K562 (cell line): Measurements from ENCODE around the gene RGS14. TPM values are rescaled to one million over a fixed set of nuclear protein-coding genes. Genes with fewer than 3 reads are reported as not detected.

Experiments used
- EHMT2 ChIP-seq: fragments of 450-650 bp; IDR thresholded peaks from 2 replicates; pipeline ENCODE4 v1.6.1; 2018; ENCODE audit warnings: antibody characterized with exemption
- HDGF ChIP-seq: fragments of 450-650 bp; IDR thresholded peaks from 2 replicates; pipeline ENCODE4 v1.6.1; 2016
- MAFK ChIP-seq: IDR thresholded peaks from 2 replicates; pipeline ENCODE4 v1.6.1; 2011; ENCODE audit warnings: low read length, improper control_type of control experiment
- NRF1 ChIP-seq, 2 experiments: fragments of 450-650 bp; IDR thresholded peaks in 1 of 2; conservative IDR thresholded peaks in 1 of 2; 2 replicates each; pipeline ENCODE4 v1.6.1; 2014; ENCODE audit warnings: mild to moderate bottlenecking in 2 of 2
- PHF21A ChIP-seq: fragments of 450-650 bp; IDR thresholded peaks from 2 replicates; pipeline ENCODE4 v1.6.1; 2017; ENCODE audit warnings: low read depth, borderline replicate concordance
- POLR2A ChIP-seq: fragments of 450-650 bp; conservative IDR thresholded peaks from 2 replicates; pipeline ENCODE4 v1.6.1; 2016
- SMARCE1 ChIP-seq: fragments of 450-650 bp; IDR thresholded peaks from 2 replicates; pipeline ENCODE4 v1.7.1; 2016; ENCODE audit warnings: mild to moderate bottlenecking
- ZNF445 ChIP-seq: fragments of 250-450 bp; sonication (Bioruptor Pico); IDR thresholded peaks from 2 replicates; pipeline ENCODE4 v1.4.0; 2020; ENCODE audit warnings: low read depth, mild to moderate bottlenecking, moderate library complexity
- ZNF644 ChIP-seq: fragments of 200-800 bp; sonication (Bioruptor generic); IDR thresholded peaks from 2 replicates; pipeline ENCODE4 v1.6.1; 2016; ENCODE audit warnings: low read depth, missing genetic modification characterization, missing compliant biosample characterization
- polyA plus RNA-seq, 8 experiments: library from polyadenylated mRNA; depleted of rRNA in 4 of 8; stranded (reverse) in 5 of 8; unstranded in 3 of 8; fragments of >200 nt; fragmentation: Nextera tagmentation in 2 of 8; fragmentation: Illumina TruSeq in 1 of 8; extraction: Ambion mirVana in 2 of 8; extraction: Trizol in 1 of 8; gene quantifications; 2 replicates each; pipeline versions ENCODE4 v1.2.1 to v1.2.3, GENCODE V29; 2011 to 2014; ENCODE audit warnings: inconsistent platforms in 1 of 8, missing spikeins in 1 of 8
- total RNA-seq, 7 experiments: library from RNA; depleted of rRNA in 6 of 7; stranded (reverse); fragments of >200 nt in 6 of 7; fragmentation: Illumina TruSeq in 2 of 7; extraction: Trizol in 2 of 7; gene quantifications; 2 replicates each; pipeline versions ENCODE4 v1.2.1 to v1.2.3, GENCODE V29; 2011 to 2021; ENCODE audit warnings: low replicate concordance in 1 of 7
- TF ChIP-seq, protein P1 (sequence below), 2 experiments: fragments of 150-350 bp in 1 of 2; IDR thresholded peaks; 2 replicates each; pipeline ENCODE4 v1.6.1; 2012 to 2016; ENCODE audit warnings: low read depth in 2 of 2, low read length in 2 of 2, mild to moderate bottlenecking in 1 of 2, moderate library complexity in 1 of 2
- TF ChIP-seq, protein P2 (sequence below): sonication (generic); formaldehyde crosslinking; IDR thresholded peaks from 2 replicates; pipeline ENCODE4 v1.8.1; 2023; ENCODE audit warnings: missing genetic modification reagents, mild to moderate bottlenecking, borderline replicate concordance
- TF ChIP-seq, protein P3 (sequence below): IDR thresholded peaks from 2 replicates; pipeline ENCODE4 v1.6.1; 2012; ENCODE audit warnings: low read depth, low read length, improper control_type of control experiment, borderline replicate concordance
- TF ChIP-seq, protein P4 (sequence below): fragments of 250-450 bp; sonication (Bioruptor Pico); IDR thresholded peaks from 2 replicates; pipeline ENCODE4 v1.4.0; 2020

Gene RGS14
- total and polyA plus RNA-seq, 9 of the 15 experiments (the other 6 are each of a cell fraction or from before 2014, with no cell fraction given): 0.28 to 75.9 (median 34.5) TPM

DNA sequence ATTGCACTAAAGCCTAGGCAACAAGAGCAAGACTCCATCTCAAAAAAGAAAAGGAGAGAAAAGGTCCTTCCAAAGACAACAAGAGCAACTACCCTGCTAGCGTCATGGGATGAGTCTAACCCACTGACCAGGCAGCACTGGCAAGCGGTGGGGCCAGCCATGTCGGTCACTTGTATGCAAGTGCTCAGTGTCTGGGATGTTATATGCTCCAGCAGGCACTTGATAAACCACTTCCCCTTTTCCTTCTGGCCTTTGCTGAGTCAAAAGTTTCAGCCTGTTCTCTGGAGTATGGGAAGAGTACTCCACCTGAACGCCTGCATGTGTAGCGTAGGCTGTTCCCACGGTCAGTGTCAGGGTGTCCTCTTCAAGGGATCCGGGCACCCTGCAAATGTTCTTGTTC is 36.8 kb upstream of the RGS14 start (continued):
- TF ChIP-seq, protein P1, sequence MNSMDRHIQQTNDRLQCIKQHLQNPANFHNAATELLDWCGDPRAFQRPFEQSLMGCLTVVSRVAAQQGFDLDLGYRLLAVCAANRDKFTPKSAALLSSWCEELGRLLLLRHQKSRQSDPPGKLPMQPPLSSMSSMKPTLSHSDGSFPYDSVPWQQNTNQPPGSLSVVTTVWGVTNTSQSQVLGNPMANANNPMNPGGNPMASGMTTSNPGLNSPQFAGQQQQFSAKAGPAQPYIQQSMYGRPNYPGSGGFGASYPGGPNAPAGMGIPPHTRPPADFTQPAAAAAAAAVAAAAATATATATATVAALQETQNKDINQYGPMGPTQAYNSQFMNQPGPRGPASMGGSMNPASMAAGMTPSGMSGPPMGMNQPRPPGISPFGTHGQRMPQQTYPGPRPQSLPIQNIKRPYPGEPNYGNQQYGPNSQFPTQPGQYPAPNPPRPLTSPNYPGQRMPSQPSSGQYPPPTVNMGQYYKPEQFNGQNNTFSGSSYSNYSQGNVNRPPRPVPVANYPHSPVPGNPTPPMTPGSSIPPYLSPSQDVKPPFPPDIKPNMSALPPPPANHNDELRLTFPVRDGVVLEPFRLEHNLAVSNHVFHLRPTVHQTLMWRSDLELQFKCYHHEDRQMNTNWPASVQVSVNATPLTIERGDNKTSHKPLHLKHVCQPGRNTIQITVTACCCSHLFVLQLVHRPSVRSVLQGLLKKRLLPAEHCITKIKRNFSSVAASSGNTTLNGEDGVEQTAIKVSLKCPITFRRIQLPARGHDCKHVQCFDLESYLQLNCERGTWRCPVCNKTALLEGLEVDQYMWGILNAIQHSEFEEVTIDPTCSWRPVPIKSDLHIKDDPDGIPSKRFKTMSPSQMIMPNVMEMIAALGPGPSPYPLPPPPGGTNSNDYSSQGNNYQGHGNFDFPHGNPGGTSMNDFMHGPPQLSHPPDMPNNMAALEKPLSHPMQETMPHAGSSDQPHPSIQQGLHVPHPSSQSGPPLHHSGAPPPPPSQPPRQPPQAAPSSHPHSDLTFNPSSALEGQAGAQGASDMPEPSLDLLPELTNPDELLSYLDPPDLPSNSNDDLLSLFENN (IDR thresholded peaks at IDR 0.05; ENCODE audit: low read depth in 2 of 2, low read length in 2 of 2): no peak
- TF ChIP-seq, protein P2, sequence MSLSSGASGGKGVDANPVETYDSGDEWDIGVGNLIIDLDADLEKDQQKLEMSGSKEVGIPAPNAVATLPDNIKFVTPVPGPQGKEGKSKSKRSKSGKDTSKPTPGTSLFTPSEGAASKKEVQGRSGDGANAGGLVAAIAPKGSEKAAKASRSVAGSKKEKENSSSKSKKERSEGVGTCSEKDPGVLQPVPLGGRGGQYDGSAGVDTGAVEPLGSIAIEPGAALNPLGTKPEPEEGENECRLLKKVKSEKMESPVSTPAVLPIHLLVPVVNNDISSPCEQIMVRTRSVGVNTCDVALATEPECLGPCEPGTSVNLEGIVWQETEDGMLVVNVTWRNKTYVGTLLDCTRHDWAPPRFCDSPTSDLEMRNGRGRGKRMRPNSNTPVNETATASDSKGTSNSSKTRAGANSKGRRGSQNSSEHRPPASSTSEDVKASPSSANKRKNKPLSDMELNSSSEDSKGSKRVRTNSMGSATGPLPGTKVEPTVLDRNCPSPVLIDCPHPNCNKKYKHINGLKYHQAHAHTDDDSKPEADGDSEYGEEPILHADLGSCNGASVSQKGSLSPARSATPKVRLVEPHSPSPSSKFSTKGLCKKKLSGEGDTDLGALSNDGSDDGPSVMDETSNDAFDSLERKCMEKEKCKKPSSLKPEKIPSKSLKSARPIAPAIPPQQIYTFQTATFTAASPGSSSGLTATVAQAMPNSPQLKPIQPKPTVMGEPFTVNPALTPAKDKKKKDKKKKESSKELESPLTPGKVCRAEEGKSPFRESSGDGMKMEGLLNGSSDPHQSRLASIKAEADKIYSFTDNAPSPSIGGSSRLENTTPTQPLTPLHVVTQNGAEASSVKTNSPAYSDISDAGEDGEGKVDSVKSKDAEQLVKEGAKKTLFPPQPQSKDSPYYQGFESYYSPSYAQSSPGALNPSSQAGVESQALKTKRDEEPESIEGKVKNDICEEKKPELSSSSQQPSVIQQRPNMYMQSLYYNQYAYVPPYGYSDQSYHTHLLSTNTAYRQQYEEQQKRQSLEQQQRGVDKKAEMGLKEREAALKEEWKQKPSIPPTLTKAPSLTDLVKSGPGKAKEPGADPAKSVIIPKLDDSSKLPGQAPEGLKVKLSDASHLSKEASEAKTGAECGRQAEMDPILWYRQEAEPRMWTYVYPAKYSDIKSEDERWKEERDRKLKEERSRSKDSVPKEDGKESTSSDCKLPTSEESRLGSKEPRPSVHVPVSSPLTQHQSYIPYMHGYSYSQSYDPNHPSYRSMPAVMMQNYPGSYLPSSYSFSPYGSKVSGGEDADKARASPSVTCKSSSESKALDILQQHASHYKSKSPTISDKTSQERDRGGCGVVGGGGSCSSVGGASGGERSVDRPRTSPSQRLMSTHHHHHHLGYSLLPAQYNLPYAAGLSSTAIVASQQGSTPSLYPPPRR: no peak
- TF ChIP-seq NRF1 (conservative IDR thresholded peaks at IDR 0.05 in 1 of 2, IDR thresholded peaks at IDR 0.05 in 1 of 2) (peak in 1 of 2 experiments; percentile 29; a peak in 1 of 4 replicates), SMARCE1 (peak; percentile 30; the same call in 1 of the 2 replicates), EHMT2 (no peak), ZNF445 (CRISPR knock-in tag) (no peak), HDGF (no peak), ZNF644 (tag) (no peak), PHF21A (no peak), POLR2A (no peak), MAFK (peak; percentile 46; the same call in 1 of the 2 replicates)
- TF ChIP-seq, protein P3, sequence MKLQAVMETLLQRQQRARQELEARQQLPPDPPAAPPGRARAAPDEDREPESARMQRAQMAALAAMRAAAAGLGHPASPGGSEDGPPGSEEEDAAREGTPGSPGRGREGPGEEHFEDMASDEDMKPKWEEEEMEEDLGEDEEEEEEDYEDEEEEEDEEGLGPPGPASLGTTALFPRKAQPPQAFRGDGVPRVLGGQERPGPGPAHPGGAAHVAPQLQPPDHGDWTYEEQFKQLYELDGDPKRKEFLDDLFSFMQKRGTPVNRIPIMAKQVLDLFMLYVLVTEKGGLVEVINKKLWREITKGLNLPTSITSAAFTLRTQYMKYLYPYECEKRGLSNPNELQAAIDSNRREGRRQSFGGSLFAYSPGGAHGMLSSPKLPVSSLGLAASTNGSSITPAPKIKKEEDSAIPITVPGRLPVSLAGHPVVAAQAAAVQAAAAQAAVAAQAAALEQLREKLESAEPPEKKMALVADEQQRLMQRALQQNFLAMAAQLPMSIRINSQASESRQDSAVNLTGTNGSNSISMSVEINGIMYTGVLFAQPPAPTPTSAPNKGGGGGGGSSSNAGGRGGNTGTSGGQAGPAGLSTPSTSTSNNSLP: no peak
- TF ChIP-seq, protein P4, sequence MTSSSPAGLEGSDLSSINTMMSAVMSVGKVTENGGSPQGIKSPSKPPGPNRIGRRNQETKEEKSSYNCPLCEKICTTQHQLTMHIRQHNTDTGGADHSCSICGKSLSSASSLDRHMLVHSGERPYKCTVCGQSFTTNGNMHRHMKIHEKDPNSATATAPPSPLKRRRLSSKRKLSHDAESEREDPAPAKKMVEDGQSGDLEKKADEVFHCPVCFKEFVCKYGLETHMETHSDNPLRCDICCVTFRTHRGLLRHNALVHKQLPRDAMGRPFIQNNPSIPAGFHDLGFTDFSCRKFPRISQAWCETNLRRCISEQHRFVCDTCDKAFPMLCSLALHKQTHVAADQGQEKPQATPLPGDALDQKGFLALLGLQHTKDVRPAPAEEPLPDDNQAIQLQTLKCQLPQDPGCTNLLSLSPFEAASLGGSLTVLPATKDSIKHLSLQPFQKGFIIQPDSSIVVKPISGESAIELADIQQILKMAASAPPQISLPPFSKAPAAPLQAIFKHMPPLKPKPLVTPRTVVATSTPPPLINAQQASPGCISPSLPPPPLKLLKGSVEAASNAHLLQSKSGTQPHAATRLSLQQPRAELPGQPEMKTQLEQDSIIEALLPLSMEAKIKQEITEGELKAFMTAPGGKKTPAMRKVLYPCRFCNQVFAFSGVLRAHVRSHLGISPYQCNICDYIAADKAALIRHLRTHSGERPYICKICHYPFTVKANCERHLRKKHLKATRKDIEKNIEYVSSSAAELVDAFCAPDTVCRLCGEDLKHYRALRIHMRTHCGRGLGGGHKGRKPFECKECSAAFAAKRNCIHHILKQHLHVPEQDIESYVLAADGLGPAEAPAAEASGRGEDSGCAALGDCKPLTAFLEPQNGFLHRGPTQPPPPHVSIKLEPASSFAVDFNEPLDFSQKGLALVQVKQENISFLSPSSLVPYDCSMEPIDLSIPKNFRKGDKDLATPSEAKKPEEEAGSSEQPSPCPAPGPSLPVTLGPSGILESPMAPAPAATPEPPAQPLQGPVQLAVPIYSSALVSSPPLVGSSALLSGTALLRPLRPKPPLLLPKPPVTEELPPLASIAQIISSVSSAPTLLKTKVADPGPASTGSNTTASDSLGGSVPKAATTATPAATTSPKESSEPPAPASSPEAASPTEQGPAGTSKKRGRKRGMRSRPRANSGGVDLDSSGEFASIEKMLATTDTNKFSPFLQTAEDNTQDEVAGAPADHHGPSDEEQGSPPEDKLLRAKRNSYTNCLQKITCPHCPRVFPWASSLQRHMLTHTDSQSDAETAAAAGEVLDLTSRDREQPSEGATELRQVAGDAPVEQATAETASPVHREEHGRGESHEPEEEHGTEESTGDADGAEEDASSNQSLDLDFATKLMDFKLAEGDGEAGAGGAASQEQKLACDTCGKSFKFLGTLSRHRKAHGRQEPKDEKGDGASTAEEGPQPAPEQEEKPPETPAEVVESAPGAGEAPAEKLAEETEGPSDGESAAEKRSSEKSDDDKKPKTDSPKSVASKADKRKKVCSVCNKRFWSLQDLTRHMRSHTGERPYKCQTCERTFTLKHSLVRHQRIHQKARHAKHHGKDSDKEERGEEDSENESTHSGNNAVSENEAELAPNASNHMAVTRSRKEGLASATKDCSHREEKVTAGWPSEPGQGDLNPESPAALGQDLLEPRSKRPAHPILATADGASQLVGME (CRISPR knock-in tag): no peak
